SK-N-SH (cell line): ENCODE results near the gene TGM3.

Experiments used
- RAD21 ChIP-seq: IDR thresholded peaks from 2 replicates; pipeline ENCODE4 v1.6.1; 2012; ENCODE audit warnings: mild to moderate bottlenecking, low read length
- TAF1 ChIP-seq: IDR thresholded peaks from 2 replicates; pipeline ENCODE4 v1.6.1; 2012; ENCODE audit warnings: low read depth, mild to moderate bottlenecking, low read length, moderate library complexity, borderline replicate concordance
- YY1 ChIP-seq: IDR thresholded peaks from 2 replicates; pipeline ENCODE4 v1.4.0; 2012; ENCODE audit warnings: low read depth, mild to moderate bottlenecking
- TF ChIP-seq, protein P1 (sequence below): IDR thresholded peaks from 2 replicates; pipeline ENCODE4 v1.6.1; 2012; ENCODE audit warnings: mild to moderate bottlenecking, low read depth, low read length, moderate library complexity
- TF ChIP-seq, protein P2 (sequence below): fragments of 200-600 bp; sonication (generic); IDR thresholded peaks from 2 replicates; pipeline ENCODE4 v1.6.1; 2017; ENCODE audit warnings: antibody characterized with exemption, mild to moderate bottlenecking, moderate library complexity

DNA sequence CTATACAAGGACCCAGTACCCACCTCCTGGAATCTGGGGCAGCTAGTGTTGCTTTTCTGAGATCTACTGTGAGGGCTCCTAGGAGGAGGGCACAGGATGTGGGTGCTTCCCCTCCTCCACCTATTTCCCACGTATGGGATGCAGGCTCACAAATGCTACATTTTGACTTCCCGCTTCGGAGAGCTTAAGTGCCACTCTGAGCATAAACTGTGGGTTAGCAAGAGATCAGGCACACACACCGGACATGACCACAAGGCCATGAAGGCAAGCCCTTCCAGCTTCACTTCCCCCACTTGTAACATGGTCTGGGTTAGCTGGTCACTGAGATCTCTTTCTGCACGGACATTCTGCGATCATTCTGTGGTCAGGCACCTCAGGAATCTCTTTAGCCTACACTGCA, 15.7 kb upstream of the TGM3 start:
- no peak for TF ChIP-seq RAD21
- no peak for TF ChIP-seq YY1
- TF ChIP-seq, protein P1, sequence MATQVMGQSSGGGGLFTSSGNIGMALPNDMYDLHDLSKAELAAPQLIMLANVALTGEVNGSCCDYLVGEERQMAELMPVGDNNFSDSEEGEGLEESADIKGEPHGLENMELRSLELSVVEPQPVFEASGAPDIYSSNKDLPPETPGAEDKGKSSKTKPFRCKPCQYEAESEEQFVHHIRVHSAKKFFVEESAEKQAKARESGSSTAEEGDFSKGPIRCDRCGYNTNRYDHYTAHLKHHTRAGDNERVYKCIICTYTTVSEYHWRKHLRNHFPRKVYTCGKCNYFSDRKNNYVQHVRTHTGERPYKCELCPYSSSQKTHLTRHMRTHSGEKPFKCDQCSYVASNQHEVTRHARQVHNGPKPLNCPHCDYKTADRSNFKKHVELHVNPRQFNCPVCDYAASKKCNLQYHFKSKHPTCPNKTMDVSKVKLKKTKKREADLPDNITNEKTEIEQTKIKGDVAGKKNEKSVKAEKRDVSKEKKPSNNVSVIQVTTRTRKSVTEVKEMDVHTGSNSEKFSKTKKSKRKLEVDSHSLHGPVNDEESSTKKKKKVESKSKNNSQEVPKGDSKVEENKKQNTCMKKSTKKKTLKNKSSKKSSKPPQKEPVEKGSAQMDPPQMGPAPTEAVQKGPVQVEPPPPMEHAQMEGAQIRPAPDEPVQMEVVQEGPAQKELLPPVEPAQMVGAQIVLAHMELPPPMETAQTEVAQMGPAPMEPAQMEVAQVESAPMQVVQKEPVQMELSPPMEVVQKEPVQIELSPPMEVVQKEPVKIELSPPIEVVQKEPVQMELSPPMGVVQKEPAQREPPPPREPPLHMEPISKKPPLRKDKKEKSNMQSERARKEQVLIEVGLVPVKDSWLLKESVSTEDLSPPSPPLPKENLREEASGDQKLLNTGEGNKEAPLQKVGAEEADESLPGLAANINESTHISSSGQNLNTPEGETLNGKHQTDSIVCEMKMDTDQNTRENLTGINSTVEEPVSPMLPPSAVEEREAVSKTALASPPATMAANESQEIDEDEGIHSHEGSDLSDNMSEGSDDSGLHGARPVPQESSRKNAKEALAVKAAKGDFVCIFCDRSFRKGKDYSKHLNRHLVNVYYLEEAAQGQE: no peak
- TF ChIP-seq, protein P2, sequence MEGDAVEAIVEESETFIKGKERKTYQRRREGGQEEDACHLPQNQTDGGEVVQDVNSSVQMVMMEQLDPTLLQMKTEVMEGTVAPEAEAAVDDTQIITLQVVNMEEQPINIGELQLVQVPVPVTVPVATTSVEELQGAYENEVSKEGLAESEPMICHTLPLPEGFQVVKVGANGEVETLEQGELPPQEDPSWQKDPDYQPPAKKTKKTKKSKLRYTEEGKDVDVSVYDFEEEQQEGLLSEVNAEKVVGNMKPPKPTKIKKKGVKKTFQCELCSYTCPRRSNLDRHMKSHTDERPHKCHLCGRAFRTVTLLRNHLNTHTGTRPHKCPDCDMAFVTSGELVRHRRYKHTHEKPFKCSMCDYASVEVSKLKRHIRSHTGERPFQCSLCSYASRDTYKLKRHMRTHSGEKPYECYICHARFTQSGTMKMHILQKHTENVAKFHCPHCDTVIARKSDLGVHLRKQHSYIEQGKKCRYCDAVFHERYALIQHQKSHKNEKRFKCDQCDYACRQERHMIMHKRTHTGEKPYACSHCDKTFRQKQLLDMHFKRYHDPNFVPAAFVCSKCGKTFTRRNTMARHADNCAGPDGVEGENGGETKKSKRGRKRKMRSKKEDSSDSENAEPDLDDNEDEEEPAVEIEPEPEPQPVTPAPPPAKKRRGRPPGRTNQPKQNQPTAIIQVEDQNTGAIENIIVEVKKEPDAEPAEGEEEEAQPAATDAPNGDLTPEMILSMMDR: no peak
- no peak for TF ChIP-seq TAF1
